ENCODE measurements around the gene AFM. TPM values are rescaled to one million over a fixed set of nuclear protein-coding genes. Genes with fewer than 3 reads are reported as not detected.

AFM gene
- total RNA-seq (not detected), polyA plus RNA-seq (not detected)
- long read RNA-seq, donor 1 = 0 reads
- long read RNA-seq, donor 2 = 0 reads
- long read RNA-seq, donor 3 = 0 reads

GRCh38 chr4:73481358-73481757 lies at the start of gene AFM:
AFM (plus strand) TSS chr4:73481745; CDS start chr4:73481776, 31 bp downstream.
- H3K27ac ChIP-seq = no peak within 1 kb of the TSS
- no peak for ATAC-seq
- TF ChIP-seq, protein P1, sequence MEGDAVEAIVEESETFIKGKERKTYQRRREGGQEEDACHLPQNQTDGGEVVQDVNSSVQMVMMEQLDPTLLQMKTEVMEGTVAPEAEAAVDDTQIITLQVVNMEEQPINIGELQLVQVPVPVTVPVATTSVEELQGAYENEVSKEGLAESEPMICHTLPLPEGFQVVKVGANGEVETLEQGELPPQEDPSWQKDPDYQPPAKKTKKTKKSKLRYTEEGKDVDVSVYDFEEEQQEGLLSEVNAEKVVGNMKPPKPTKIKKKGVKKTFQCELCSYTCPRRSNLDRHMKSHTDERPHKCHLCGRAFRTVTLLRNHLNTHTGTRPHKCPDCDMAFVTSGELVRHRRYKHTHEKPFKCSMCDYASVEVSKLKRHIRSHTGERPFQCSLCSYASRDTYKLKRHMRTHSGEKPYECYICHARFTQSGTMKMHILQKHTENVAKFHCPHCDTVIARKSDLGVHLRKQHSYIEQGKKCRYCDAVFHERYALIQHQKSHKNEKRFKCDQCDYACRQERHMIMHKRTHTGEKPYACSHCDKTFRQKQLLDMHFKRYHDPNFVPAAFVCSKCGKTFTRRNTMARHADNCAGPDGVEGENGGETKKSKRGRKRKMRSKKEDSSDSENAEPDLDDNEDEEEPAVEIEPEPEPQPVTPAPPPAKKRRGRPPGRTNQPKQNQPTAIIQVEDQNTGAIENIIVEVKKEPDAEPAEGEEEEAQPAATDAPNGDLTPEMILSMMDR (IDR thresholded peaks at IDR 0.05) = no peak
- H3K4me1 ChIP-seq = no peaks in the 10 kb centered on the region
- no peaks in the 10 kb centered on the region for H3K36me3 ChIP-seq
- no peaks in the 10 kb centered on the region for H3K27me3 ChIP-seq
- 48 to 49% methylated on average over 2 of the region's 2 CpGs for WGBS, 2 donors
- H3K4me3 ChIP-seq = no peak within 1 kb of the TSS
- H3K9me3 ChIP-seq = no peaks in the 10 kb centered on the region
- no peak for DNase-seq
- intact Hi-C loops (cut with DNase I) = no loop called here

DNA sequence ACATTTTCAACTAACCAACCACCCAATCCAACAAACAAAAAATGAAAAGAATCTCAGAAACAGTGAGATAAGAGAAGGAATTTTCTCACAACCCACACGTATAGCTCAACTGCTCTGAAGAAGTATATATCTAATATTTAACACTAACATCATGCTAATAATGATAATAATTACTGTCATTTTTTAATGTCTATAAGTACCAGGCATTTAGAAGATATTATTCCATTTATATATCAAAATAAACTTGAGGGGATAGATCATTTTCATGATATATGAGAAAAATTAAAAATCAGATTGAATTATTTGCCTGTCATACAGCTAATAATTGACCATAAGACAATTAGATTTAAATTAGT lies 49.8 kb upstream of the AFM start:
- WGBS, 2 donors = 32 to 46% methylated on average over 1 of the region's 1 CpG
- no peaks in the 10 kb centered on the region for H3K27me3 ChIP-seq
- TF ChIP-seq, protein P1 (IDR thresholded peaks at IDR 0.05) = no peak
- H3K9me3 ChIP-seq = no peaks in the 10 kb centered on the region
- H3K27ac ChIP-seq = no peak overlapping the region
- no peak overlapping the region for H3K4me3 ChIP-seq
- H3K4me1 ChIP-seq = no peaks in the 10 kb centered on the region
- H3K36me3 ChIP-seq = no peaks in the 10 kb centered on the region
- intact Hi-C loops (cut with DNase I) = no loop called here
- ATAC-seq (no peak), DNase-seq (no peak)

DNA sequence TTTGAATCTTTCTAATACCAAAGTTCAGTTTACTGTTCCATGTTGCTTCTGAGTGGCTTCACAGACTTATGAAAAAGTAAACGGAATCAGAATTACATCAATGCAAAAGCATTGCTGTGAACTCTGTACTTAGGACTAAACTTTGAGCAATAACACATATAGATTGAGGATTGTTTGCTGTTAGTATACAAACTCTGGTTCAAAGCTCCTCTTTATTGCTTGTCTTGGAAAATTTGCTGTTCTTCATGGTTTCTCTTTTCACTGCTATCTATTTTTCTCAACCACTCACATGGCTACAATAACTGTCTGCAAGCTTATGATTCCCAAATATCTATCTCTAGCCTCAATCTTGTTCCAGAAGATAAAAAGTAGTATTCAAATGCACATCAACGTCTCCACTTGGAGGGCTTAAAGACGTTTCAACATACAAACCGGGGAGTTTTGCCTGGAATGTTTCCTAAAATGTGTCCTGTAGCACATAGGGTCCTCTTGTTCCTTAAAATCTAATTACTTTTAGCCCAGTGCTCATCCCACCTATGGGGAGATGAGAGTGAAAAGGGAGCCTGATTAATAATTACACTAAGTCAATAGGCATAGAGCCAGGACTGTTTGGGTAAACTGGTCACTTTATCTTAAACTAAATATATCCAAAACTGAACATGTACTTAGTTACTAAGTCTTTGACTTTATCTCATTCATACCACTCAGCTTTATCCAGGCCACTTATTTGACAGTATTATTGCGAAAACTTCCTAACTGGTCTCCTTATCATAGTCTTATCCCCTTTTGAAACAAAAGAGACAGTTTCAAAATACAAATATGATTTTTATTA lies 49.2 kb upstream of the AFM start:
- no peaks in the 10 kb centered on the region for H3K4me1 ChIP-seq
- no peaks in the 10 kb centered on the region for H3K9me3 ChIP-seq
- TF ChIP-seq, protein P1 (IDR thresholded peaks at IDR 0.05) = no peak
- H3K27me3 ChIP-seq = no peaks in the 10 kb centered on the region
- WGBS, 2 donors = 66 to 67% methylated on average over 5 of the region's 5 CpGs
- H3K36me3 ChIP-seq = no peaks in the 10 kb centered on the region
- no peak overlapping the region for H3K27ac ChIP-seq
- H3K4me3 ChIP-seq = no peak overlapping the region
- ATAC-seq (no peak), DNase-seq (no peak)
- intact Hi-C loops (cut with DNase I) = no loop called here

DNA sequence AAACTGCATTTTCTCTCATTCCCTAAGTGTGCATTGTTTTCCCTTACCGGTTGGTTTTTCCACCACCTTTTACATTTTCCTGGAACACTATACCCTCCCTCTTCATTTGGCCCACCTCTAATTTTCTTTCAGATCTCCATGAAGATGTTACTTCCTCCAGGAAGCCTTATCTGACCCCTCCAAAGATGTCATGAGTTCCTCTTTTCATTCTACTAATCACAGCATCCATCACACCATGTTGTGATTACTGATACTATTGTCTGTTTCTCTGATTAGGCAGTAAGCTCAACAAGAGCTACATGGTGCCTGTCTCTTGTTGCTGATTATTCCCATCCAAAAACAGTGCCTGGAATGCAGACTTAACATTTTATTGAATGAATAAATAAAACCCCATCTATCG lies 48.4 kb upstream of the AFM start:
- intact Hi-C loops (cut with DNase I) = no loop called here
- TF ChIP-seq, protein P1 (IDR thresholded peaks at IDR 0.05) = no peak
- WGBS, 2 donors = 55 to 64% methylated on average over 2 of the region's 2 CpGs
- Histone ChIP-seq H3K9me3 (no peaks in the 10 kb centered on the region), H3K4me3 (no peak overlapping the region), H3K27ac (no peak overlapping the region), H3K36me3 (no peaks in the 10 kb centered on the region), H3K27me3 (no peaks in the 10 kb centered on the region), H3K4me1 (no peaks in the 10 kb centered on the region)
- DNase-seq (no peak), ATAC-seq (no peak)
